Activated CD4-positive, alpha-beta T cell treated with anti-CD3 and anti-CD28 coated beads, Interleukin-2, amount 50 U/mL, for 24 hours (primary cell): ENCODE data around the gene BTN1A1.
"Not testable (repeated sequence)": the region's sequence is repeated elsewhere in the genome, so short reads cannot be mapped to it uniquely, and the experiment has no call there.

Experiments
- DNase-seq, 2 donors: peaks; one replicate each; pipeline ENCODE4 v3.0.0-alpha.2; 2020; ENCODE audit warnings: low read depth in 1 of 2, low spot score in 1 of 2

The BTN1A1 gene

GRCh38 chr6:26500102-26500501 lies at the start of gene BTN1A1:
BTN1A1 (plus strand) TSS chr6:26500303; CDS start chr6:26501287, 984 bp downstream.
- no peak for DNase-seq

- no peak for DNase-seq
Observed at GRCh38 chr6:26452631-26453235, 47.4 kb upstream of the BTN1A1 start.

- DNase-seq, result no peak
Observed at GRCh38 chr6:26454631-26455030, 45.5 kb upstream of the BTN1A1 start.

GRCh38 chr6:26455357-26455970 lies 44.6 kb upstream of the BTN1A1 start:
- DNase-seq, result no peak

GRCh38 chr6:26457264-26457805 lies 42.8 kb upstream of the BTN1A1 start:
- no peak for DNase-seq

- DNase-seq, result peak; percentile 28 to 66
Observed at GRCh38 chr6:26457806-26458688, 42.1 kb upstream of the BTN1A1 start, which contains the start of gene BTN2A1. BTN2A1 (plus strand) TSS chr6:26457955; CDS start chr6:26458637, 682 bp downstream.

GRCh38 chr6:26459023-26459810 lies 40.9 kb upstream of the BTN1A1 start:
- no peak for DNase-seq

- DNase-seq, result not testable (repeated sequence)
Observed at GRCh38 chr6:26461353-26461752, 38.8 kb upstream of the BTN1A1 start.

GRCh38 chr6:26464014-26464413 lies 36.1 kb upstream of the BTN1A1 start:
- no peak for DNase-seq

- DNase-seq, result no peak
Observed at GRCh38 chr6:26464416-26465131, 35.5 kb upstream of the BTN1A1 start.

GRCh38 chr6:26465776-26466175 lies 34.3 kb upstream of the BTN1A1 start:
- DNase-seq, result no peak

GRCh38 chr6:26468829-26469228 lies 31.3 kb upstream of the BTN1A1 start:
- no peak for DNase-seq

GRCh38 chr6:26470643-26471042 lies 29.5 kb upstream of the BTN1A1 start:
- DNase-seq, result no peak

GRCh38 chr6:26471970-26472369 lies 28.1 kb upstream of the BTN1A1 start:
- DNase-seq, result no peak

- DNase-seq, result no peak
Observed at GRCh38 chr6:26472549-26473290, 27.4 kb upstream of the BTN1A1 start.

GRCh38 chr6:26473429-26473757 lies 26.7 kb upstream of the BTN1A1 start:
- no peak for DNase-seq

GRCh38 chr6:26473758-26474438 lies 26.2 kb upstream of the BTN1A1 start:
- DNase-seq, result peak; percentile 40 to 82

GRCh38 chr6:26474439-26474881 lies 25.6 kb upstream of the BTN1A1 start:
- DNase-seq, result no peak
